ENCODE data around the gene MSGN1.

DNA sequence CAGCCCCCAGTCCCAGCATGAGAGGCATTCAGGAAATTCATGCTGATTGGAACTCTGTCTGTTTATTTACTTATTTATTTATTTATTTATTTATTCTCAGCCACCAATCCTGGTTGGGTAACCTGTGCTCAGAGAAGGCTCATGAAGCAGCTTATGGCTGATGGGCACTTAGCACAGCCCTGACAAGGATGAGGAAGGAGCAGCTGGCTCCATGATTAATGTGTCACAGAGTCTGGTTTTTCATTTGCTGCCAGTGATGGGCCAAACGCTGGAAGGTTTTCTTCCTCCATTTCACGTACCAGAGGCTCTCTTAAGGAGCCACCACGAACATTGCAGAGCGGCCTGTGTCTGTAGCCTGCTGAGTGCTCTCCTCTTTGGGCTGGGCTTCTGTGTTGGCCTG is 33.9 kb downstream of the MSGN1 start:
- TF ChIP-seq POLR2A (IDR thresholded peaks at IDR 0.05): no peak
- TF ChIP-seq, protein P1, sequence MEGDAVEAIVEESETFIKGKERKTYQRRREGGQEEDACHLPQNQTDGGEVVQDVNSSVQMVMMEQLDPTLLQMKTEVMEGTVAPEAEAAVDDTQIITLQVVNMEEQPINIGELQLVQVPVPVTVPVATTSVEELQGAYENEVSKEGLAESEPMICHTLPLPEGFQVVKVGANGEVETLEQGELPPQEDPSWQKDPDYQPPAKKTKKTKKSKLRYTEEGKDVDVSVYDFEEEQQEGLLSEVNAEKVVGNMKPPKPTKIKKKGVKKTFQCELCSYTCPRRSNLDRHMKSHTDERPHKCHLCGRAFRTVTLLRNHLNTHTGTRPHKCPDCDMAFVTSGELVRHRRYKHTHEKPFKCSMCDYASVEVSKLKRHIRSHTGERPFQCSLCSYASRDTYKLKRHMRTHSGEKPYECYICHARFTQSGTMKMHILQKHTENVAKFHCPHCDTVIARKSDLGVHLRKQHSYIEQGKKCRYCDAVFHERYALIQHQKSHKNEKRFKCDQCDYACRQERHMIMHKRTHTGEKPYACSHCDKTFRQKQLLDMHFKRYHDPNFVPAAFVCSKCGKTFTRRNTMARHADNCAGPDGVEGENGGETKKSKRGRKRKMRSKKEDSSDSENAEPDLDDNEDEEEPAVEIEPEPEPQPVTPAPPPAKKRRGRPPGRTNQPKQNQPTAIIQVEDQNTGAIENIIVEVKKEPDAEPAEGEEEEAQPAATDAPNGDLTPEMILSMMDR (IDR thresholded peaks at IDR 0.05): no peak

All from esophagus squamous epithelium (tissue), 4 donors.